Upper lobe of left lung (tissue), 6 donors: ENCODE data around the gene SNAPC4. TPM values are rescaled to one million over a fixed set of nuclear protein-coding genes. Genes with fewer than 3 reads are reported as not detected.

Experiments used
- ATAC-seq, 2 donors: fragments of 200-7000 bp; cut with Tn5 transposase; one replicate each; pipeline ENCODE4 v1.9.1; 2022; ENCODE audit warnings: mild to moderate bottlenecking in 2 of 2, moderate library complexity in 2 of 2; ENCODE audit not compliant: low FRiP score in 2 of 2
- DNase-seq, 2 donors: peaks; one replicate each; pipeline ENCODE4 v3.0.0-alpha.2; 2019 to 2020
- H3K27ac ChIP-seq, 4 donors: fragments of 200-600 bp; sonication (generic); one replicate each; pipeline ENCODE4 v1.5.1; 2016 to 2019
- H3K27me3 ChIP-seq, 4 donors: fragments of 200-600 bp; sonication (generic); one replicate each; pipeline ENCODE4 v1.5.1; 2017 to 2019
- H3K36me3 ChIP-seq, 4 donors: fragments of 200-600 bp; sonication (generic); one replicate each; pipeline ENCODE4 v1.5.1; 2016 to 2019
- H3K4me1 ChIP-seq, 4 donors: fragments of 200-600 bp; sonication (generic); one replicate each; pipeline ENCODE4 v1.5.1; 2018 to 2019
- H3K4me3 ChIP-seq, 4 donors: fragments of 200-600 bp; sonication (generic); one replicate each; pipeline ENCODE4 v1.5.1; 2017 to 2019; ENCODE audit warnings: mild to moderate bottlenecking in 2 of 4, moderate library complexity in 1 of 4
- H3K9me3 ChIP-seq, 4 donors: fragments of 200-600 bp; sonication (generic); one replicate each; pipeline ENCODE4 v1.5.1; 2018 to 2019
- CTCF ChIP-seq, 6 experiments: fragments of 450-650 bp in 4 of 6; fragments of 200-600 bp in 2 of 6; sonication (generic) in 2 of 6; IDR thresholded peaks; one replicate each; pipeline ENCODE4 v1.5.1; 2016 to 2019; ENCODE audit warnings: antibody characterized with exemption in 6 of 6
- EP300 ChIP-seq, 4 donors: sonication (generic); formaldehyde crosslinking; IDR thresholded peaks; one replicate each; pipeline ENCODE4 v1.5.1; 2017; ENCODE audit warnings: antibody characterized with exemption in 4 of 4, control low read depth in 2 of 4
- POLR2A ChIP-seq, 4 donors: fragments of 450-650 bp; IDR thresholded peaks; one replicate each; pipeline ENCODE4 v1.5.1; 2016 to 2017; ENCODE audit warnings: antibody characterized with exemption in 4 of 4, mild to moderate bottlenecking in 2 of 4
- POLR2AphosphoS5 ChIP-seq, 2 donors: sonication (generic); formaldehyde crosslinking; IDR thresholded peaks; one replicate each; pipeline ENCODE4 v1.5.1; 2017; ENCODE audit warnings: antibody characterized with exemption in 2 of 2
- WGBS, 2 donors: methylation state at CpG; one replicate each; pipeline ENCODE4 v1.1.5; 2017 to 2018; 5-methylcytosine and 5-hydroxymethylcytosine counted together
- total RNA-seq, 6 donors: library from RNA; depleted of rRNA in 4 of 6; stranded (reverse); fragments of >200 nt in 4 of 6; gene quantifications; one replicate each; pipeline versions ENCODE4 v1.1.0 to v1.2.1, GENCODE V29; 2016 to 2021
- donor health status: DM: no; HTN: no; CAD: no; lungs with moderate emphysema.
- donor health status: DM: no; HTN: yes; CAD: no; lungs with severe emphysema.

Gene SNAPC4
- total RNA-seq, 6 donors from 2014 or later: 7.8 to 35.6 (median 13.2) TPM

- DNase-seq (peak in 1 of 2 donors; percentile 73), ATAC-seq (no peak)
- TF ChIP-seq POLR2A (IDR thresholded peaks at IDR 0.05) (no peak), POLR2AphosphoS5 (IDR thresholded peaks at IDR 0.05) (no peak), CTCF (IDR thresholded peaks at IDR 0.05) (no peak), EP300 (IDR thresholded peaks at IDR 0.05) (no peak)
- H3K27me3 ChIP-seq: no peaks in the 10 kb centered on the region
- H3K4me3 ChIP-seq: no peak overlapping the region
- H3K9me3 ChIP-seq: no peaks in the 10 kb centered on the region
- H3K27ac ChIP-seq: no peak overlapping the region
- peaks cover 10 to 19% (median 14%) of the 10 kb centered on the region in 4 donors for H3K4me1 ChIP-seq
- WGBS, 2 donors: 94 to 95% methylated on average over 10 to 12 of the region's 12 CpGs
- peaks cover 0 to 23% (median 11%) of the 10 kb centered on the region in 4 donors for H3K36me3 ChIP-seq
Measured at GRCh38 chr9:136375096-136375495, 24.9 kb downstream of the SNAPC4 start.

GRCh38 chr9:136374183-136374575, 25.8 kb downstream of the SNAPC4 start:
- DNase-seq: peak in 1 of 2 donors; percentile 47
- peaks cover 0 to 16% (median 4%) of the 10 kb centered on the region in 4 donors for H3K36me3 ChIP-seq
- no peak overlapping the region for H3K4me3 ChIP-seq
- peaks cover 10 to 19% (median 14%) of the 10 kb centered on the region in 4 donors for H3K4me1 ChIP-seq
- H3K27me3 ChIP-seq: no peaks in the 10 kb centered on the region
- TF ChIP-seq POLR2AphosphoS5 (IDR thresholded peaks at IDR 0.05) (no peak), EP300 (IDR thresholded peaks at IDR 0.05) (no peak), CTCF (IDR thresholded peaks at IDR 0.05) (no peak), POLR2A (IDR thresholded peaks at IDR 0.05) (no peak)
- WGBS, 2 donors: 88% methylated on average over 14 of the region's 14 CpGs; no CpG with 5 or more reads in 1 of the 2 donors
- H3K27ac ChIP-seq: no peak overlapping the region
- no peak for ATAC-seq
- no peaks in the 10 kb centered on the region for H3K9me3 ChIP-seq

DNA sequence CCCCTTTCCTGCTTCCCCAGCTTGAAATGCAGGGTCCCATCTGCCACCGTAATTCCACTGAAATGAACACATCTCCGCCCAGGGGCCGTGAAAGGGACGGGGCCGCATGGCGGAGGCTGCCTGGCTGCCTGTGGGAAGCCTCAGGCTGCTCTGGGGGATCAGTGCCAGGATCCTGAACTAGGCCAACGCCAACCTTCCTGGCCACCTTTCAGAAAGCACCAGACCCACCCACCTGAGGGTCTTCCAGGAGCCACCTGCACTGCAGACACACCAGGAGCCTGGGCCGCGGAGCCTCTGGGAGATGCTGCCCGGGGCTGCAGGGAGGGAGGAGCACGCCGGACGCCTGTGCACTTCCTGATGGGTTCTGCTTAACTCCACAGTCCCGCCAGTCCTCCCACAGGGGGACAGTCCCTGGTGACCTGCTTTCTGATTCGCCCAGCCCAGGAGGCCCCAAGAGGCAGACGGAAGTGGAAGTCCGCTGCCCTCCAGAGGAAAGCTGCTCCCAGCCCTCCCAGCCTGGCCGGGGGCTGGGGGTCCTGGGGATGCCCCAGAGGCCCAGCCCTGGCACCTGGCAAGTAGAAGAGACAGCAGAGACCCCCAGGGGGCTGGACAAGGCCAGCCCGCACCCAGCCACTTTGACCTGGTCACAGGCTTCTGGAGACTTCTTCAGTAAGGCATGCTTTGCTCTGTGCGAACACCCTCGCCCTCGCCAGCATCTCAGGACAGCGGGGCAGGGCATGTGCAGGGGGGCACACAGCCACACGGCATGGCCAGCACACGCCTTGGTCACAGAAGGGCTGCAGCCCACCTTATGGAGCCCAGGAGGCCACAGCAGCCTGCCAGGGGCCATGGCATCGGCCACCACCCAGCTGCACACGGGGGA, 26.4 kb downstream of the SNAPC4 start, which contains the start of gene CARD9:
Gene CARD9 (minus strand): TSS at position 370 of the 883 bp plus-strand sequence. CDS start 1,591 bp downstream, outside the sequence.
- peak within 1 kb of the TSS; percentile 6 to 76 (median 64) for H3K27ac ChIP-seq
- H3K36me3 ChIP-seq: peaks cover 0 to 10% (median under 1%) of the 10 kb centered on the region in 4 donors
- H3K9me3 ChIP-seq: no peaks in the 10 kb centered on the region
- peak within 1 kb of the TSS in 3 of 4 donors; percentile 25 to 47 (median 35) for H3K4me3 ChIP-seq
- TF ChIP-seq CTCF (IDR thresholded peaks at IDR 0.05) (no peak), EP300 (IDR thresholded peaks at IDR 0.05) (no peak), POLR2AphosphoS5 (IDR thresholded peaks at IDR 0.05) (no peak), POLR2A (IDR thresholded peaks at IDR 0.05) (peak in 1 of 4 donors; percentile 48)
- H3K27me3 ChIP-seq: no peaks in the 10 kb centered on the region
- peak; percentile 54 to 69 for ATAC-seq
- DNase-seq: peak; percentile 64 to 81
- peaks cover 10 to 19% (median 14%) of the 10 kb centered on the region in 4 donors for H3K4me1 ChIP-seq
- WGBS, 2 donors: 47 to 69% methylated on average over 12 to 25 of the region's 27 CpGs

DNA sequence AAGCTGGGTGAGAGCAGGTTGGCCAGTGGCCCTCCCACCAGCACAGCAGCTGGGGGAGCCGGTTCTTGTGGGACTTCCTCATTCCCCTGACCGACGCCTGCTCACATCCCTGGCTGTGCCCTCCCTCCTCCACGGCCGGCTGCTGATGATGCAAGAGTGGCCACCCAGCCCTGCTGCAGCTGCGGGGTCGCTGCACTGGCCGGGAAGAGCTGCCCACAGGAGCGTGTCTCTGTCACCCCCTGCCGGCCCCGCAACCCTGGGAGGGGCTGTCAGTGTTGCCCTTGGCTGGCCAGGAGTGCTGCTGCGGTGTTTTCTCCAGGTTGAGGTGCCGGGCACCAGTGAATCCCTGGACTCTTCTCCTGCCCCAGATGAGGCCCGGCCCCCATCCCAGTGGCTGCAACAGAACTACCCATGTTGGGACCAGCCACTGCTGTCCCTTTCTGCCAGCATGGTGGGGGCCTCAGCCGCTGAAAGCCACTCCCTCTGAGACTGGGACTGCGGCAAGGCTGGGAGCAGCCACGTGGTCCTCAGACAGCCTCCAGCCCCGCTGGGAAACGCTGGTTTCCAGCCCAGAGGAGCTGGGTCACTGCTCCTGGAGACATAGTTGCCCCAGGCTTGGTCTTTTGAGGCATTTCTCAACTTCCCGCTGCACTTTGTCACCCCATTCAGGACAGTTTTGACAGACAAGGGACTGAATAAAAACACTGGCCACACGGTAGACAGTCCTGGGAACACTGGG, 27.2 kb downstream of the SNAPC4 start:
- H3K27ac ChIP-seq: peak overlapping the region; percentile 1 to 76 (median 64)
- H3K27me3 ChIP-seq: no peaks in the 10 kb centered on the region
- H3K4me1 ChIP-seq: peaks cover 10 to 19% (median 14%) of the 10 kb centered on the region in 4 donors
- whole genome bisulfite sequencing, 2 donors: 16 to 20% methylated on average over 12 to 19 of the region's 21 CpGs
- ATAC-seq: peak; percentile 79 to 86
- H3K4me3 ChIP-seq: peak overlapping the region in 3 of 4 donors; percentile 25 to 47 (median 35)
- DNase-seq: peak; percentile 87 to 88
- peaks cover 0 to 7% (median 0%) of the 10 kb centered on the region in 4 donors for H3K36me3 ChIP-seq
- peak in 1 of 6 experiments; percentile 17 for TF ChIP-seq CTCF (IDR thresholded peaks at IDR 0.05)
- TF ChIP-seq EP300 (IDR thresholded peaks at IDR 0.05): no peak
- no peaks in the 10 kb centered on the region for H3K9me3 ChIP-seq
